ENCODE results near the gene ANGPTL4.

ANGPTL4 gene

DNA sequence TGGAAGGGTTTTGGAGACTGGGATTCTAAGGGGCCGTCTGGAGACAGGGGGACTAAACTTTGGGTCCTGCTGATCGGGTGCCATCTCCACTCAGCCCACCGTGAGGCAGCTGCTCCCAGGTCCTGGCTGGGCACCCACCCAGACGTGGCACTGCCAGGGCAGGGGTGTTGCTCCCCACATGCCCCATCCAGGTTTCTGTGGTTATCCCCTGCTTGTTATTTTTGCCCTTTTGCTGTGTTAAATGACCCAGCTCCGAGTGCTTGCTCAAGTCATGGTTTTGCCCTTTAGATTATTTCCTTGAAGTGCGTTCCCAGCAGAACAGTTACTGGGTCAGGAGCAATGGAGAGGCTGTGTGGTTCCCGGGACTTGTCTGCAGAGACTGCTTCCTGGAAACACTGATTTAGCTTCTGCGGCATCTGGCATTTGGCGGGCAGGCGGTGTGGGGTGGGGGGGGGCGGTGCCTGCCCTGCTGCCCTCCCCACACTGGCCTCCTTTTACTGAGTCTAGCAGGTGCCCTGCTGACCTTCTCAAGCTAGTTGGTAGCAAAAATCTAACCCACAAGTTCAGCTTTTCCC, 28.1 kb downstream of the ANGPTL4 start:
- TF ChIP-seq GLIS3 (CRISPR knock-in tag; IDR thresholded peaks at IDR 0.05) (no peak), RARB (CRISPR knock-in tag; IDR thresholded peaks at IDR 0.05) (no peak), TCF4 (CRISPR knock-in tag; IDR thresholded peaks at IDR 0.05; ENCODE audit: borderline replicate concordance) (peak; percentile 35; the same call in 1 of the 2 replicates), ZNF8 (CRISPR knock-in tag; IDR thresholded peaks at IDR 0.05) (no peak), PPARA (CRISPR knock-in tag; IDR thresholded peaks at IDR 0.05; ENCODE audit: borderline replicate concordance) (no peak), SNAI2 (CRISPR knock-in tag; IDR thresholded peaks at IDR 0.05) (no peak), TOX (CRISPR knock-in tag; IDR thresholded peaks at IDR 0.05; ENCODE audit: borderline replicate concordance) (no peak)
- TF ChIP-seq, protein P1, sequence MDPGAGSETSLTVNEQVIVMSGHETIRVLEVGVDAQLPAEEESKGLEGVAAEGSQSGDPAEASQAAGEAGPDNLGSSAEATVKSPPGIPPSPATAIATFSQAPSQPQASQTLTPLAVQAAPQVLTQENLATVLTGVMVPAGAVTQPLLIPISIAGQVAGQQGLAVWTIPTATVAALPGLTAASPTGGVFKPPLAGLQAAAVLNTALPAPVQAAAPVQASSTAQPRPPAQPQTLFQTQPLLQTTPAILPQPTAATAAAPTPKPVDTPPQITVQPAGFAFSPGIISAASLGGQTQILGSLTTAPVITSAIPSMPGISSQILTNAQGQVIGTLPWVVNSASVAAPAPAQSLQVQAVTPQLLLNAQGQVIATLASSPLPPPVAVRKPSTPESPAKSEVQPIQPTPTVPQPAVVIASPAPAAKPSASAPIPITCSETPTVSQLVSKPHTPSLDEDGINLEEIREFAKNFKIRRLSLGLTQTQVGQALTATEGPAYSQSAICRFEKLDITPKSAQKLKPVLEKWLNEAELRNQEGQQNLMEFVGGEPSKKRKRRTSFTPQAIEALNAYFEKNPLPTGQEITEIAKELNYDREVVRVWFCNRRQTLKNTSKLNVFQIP (CRISPR knock-in tag; IDR thresholded peaks at IDR 0.05; ENCODE audit: borderline replicate concordance, low read depth), result no peak
- TF ChIP-seq, protein P2, sequence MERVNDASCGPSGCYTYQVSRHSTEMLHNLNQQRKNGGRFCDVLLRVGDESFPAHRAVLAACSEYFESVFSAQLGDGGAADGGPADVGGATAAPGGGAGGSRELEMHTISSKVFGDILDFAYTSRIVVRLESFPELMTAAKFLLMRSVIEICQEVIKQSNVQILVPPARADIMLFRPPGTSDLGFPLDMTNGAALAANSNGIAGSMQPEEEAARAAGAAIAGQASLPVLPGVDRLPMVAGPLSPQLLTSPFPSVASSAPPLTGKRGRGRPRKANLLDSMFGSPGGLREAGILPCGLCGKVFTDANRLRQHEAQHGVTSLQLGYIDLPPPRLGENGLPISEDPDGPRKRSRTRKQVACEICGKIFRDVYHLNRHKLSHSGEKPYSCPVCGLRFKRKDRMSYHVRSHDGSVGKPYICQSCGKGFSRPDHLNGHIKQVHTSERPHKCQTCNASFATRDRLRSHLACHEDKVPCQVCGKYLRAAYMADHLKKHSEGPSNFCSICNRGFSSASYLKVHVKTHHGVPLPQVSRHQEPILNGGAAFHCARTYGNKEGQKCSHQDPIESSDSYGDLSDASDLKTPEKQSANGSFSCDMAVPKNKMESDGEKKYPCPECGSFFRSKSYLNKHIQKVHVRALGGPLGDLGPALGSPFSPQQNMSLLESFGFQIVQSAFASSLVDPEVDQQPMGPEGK (CRISPR knock-in tag; IDR thresholded peaks at IDR 0.05; ENCODE audit: borderline replicate concordance), result peak; percentile 77; the same call in 1 of the 2 replicates
- TF ChIP-seq, protein P3, sequence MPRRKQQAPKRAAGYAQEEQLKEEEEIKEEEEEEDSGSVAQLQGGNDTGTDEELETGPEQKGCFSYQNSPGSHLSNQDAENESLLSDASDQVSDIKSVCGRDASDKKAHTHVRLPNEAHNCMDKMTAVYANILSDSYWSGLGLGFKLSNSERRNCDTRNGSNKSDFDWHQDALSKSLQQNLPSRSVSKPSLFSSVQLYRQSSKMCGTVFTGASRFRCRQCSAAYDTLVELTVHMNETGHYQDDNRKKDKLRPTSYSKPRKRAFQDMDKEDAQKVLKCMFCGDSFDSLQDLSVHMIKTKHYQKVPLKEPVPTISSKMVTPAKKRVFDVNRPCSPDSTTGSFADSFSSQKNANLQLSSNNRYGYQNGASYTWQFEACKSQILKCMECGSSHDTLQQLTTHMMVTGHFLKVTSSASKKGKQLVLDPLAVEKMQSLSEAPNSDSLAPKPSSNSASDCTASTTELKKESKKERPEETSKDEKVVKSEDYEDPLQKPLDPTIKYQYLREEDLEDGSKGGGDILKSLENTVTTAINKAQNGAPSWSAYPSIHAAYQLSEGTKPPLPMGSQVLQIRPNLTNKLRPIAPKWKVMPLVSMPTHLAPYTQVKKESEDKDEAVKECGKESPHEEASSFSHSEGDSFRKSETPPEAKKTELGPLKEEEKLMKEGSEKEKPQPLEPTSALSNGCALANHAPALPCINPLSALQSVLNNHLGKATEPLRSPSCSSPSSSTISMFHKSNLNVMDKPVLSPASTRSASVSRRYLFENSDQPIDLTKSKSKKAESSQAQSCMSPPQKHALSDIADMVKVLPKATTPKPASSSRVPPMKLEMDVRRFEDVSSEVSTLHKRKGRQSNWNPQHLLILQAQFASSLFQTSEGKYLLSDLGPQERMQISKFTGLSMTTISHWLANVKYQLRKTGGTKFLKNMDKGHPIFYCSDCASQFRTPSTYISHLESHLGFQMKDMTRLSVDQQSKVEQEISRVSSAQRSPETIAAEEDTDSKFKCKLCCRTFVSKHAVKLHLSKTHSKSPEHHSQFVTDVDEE (CRISPR knock-in tag; IDR thresholded peaks at IDR 0.05), result no peak
- ATAC-seq, result no peak

DNA sequence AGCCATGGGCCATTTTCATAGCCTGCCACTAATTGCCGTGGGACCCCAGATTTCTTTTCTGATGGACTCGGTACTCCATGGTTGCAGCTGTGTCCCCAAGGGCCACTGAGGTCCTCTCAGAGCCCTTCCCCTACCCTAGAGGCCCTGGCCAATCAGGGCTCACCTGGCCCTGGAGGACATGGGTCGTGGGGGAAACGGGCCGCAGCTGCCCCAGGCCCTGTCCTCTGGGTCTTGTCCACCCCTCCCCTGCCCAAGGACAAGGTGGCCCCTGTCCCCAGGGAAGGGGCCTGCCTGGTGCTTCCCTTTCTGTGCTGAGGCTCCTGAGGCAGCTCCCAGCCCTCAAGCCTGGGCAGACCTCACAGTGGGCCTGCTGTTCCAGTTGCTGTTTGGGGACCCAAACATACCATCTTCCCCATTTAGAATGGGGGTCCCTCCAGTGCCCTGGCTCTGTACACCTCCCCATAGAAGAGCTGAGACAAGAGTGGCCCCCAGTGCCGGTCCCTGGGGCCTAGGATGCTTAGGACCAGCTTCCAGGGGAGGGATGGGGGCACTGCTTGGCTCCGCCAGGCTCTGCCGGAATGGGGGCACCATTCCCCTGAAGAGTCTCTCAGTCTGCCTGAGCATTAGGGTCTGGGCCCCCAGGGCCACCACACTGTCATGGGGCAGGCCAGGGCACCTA, 29.4 kb downstream of the ANGPTL4 start:
- TF ChIP-seq BACH2 (CRISPR knock-in tag; IDR thresholded peaks at IDR 0.05; ENCODE audit: borderline replicate concordance), result no peak
- TF ChIP-seq, protein P3 (CRISPR knock-in tag; IDR thresholded peaks at IDR 0.05), result no peak
- TF ChIP-seq ARNTL (CRISPR knock-in tag; IDR thresholded peaks at IDR 0.05; ENCODE audit: borderline replicate concordance, low read depth), result no peak
- no peak for TF ChIP-seq ZNF565 (CRISPR knock-in tag; conservative IDR thresholded peaks at IDR 0.05; ENCODE audit: low read depth)
- no peak for TF ChIP-seq TOX (CRISPR knock-in tag; IDR thresholded peaks at IDR 0.05; ENCODE audit: borderline replicate concordance)
- no peak for TF ChIP-seq CSDC2 (CRISPR knock-in tag; IDR thresholded peaks at IDR 0.05)
- TF ChIP-seq, protein P4, sequence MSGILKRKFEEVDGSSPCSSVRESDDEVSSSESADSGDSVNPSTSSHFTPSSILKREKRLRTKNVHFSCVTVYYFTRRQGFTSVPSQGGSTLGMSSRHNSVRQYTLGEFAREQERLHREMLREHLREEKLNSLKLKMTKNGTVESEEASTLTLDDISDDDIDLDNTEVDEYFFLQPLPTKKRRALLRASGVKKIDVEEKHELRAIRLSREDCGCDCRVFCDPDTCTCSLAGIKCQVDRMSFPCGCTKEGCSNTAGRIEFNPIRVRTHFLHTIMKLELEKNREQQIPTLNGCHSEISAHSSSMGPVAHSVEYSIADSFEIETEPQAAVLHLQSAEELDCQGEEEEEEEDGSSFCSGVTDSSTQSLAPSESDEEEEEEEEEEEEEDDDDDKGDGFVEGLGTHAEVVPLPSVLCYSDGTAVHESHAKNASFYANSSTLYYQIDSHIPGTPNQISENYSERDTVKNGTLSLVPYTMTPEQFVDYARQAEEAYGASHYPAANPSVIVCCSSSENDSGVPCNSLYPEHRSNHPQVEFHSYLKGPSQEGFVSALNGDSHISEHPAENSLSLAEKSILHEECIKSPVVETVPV (CRISPR knock-in tag; IDR thresholded peaks at IDR 0.05), result no peak
- TF ChIP-seq SNAI2 (CRISPR knock-in tag; IDR thresholded peaks at IDR 0.05), result no peak
- TF ChIP-seq OSR1 (CRISPR knock-in tag; IDR thresholded peaks at IDR 0.05), result no peak
- TF ChIP-seq ZFP30 (CRISPR knock-in tag; IDR thresholded peaks at IDR 0.05), result no peak
- TF ChIP-seq, protein P1 (CRISPR knock-in tag; IDR thresholded peaks at IDR 0.05; ENCODE audit: borderline replicate concordance, low read depth), result no peak
- TF ChIP-seq ZNF70 (CRISPR knock-in tag; IDR thresholded peaks at IDR 0.05), result no peak
- TF ChIP-seq GLIS3 (CRISPR knock-in tag; IDR thresholded peaks at IDR 0.05), result no peak
- ATAC-seq, result no peak

Data from SK-N-SH treated with all-trans-retinoic acid at 6 μM for 48 hours (cell line).